DMS53 (cell line): ENCODE data around the gene IGDCC3.
A peak's percentile ranks its signal among the peaks of the same experiment; 100 is the strongest.

Source experiments
- DNase-seq: peaks from one replicate; lab custom pipeline; 2025; lab: John Stamatoyannopoulos, UW

Gene IGDCC3

GRCh38 chr15:65377976-65378366 lies at the start of gene IGDCC3:
Gene IGDCC3, minus strand, starts transcription at chr15:65378002. Its CDS starts 214 bp downstream, at chr15:65377788.
- DNase-seq, result no peak

GRCh38 chr15:65426216-65426853 lies 48.5 kb upstream of the IGDCC3 start:
- no peak for DNase-seq

- DNase-seq, result no peak
Measured at GRCh38 chr15:65424683-65425082, 46.9 kb upstream of the IGDCC3 start.

GRCh38 chr15:65423976-65424679 lies 46.3 kb upstream of the IGDCC3 start:
- DNase-seq, result peak; percentile 20

GRCh38 chr15:65423150-65423975 lies 45.6 kb upstream of the IGDCC3 start:
- no peak for DNase-seq

GRCh38 chr15:65421360-65422215 lies 43.8 kb upstream of the IGDCC3 start:
- peak; percentile 64 for DNase-seq

- DNase-seq, result peak; percentile 49
Measured at GRCh38 chr15:65420975-65421359, 43.2 kb upstream of the IGDCC3 start.

- no peak for DNase-seq
Measured at GRCh38 chr15:65418596-65418995, 40.8 kb upstream of the IGDCC3 start.

GRCh38 chr15:65416845-65417416 lies 39.1 kb upstream of the IGDCC3 start:
- no peak for DNase-seq

- DNase-seq, result peak; percentile 81
Measured at GRCh38 chr15:65414841-65415621, 37.2 kb upstream of the IGDCC3 start.

GRCh38 chr15:65413760-65414144 lies 36.0 kb upstream of the IGDCC3 start:
- DNase-seq, result peak; percentile 13

- no peak for DNase-seq
Measured at GRCh38 chr15:65413051-65413759, 35.4 kb upstream of the IGDCC3 start.

- DNase-seq, result no peak
Measured at GRCh38 chr15:65412556-65412955, 34.8 kb upstream of the IGDCC3 start.

- DNase-seq, result no peak
Measured at GRCh38 chr15:65411465-65412071, 33.8 kb upstream of the IGDCC3 start.

- DNase-seq, result no peak
Measured at GRCh38 chr15:65410972-65411371, 33.2 kb upstream of the IGDCC3 start.

GRCh38 chr15:65410036-65410435 lies 32.2 kb upstream of the IGDCC3 start:
- no peak for DNase-seq

- DNase-seq, result no peak
Measured at GRCh38 chr15:65409036-65409631, 31.3 kb upstream of the IGDCC3 start.

GRCh38 chr15:65408324-65409035 lies 30.7 kb upstream of the IGDCC3 start:
- no peak for DNase-seq
